OCI-LY1 (cell line): ENCODE measurements around the gene DCHS1.

Source experiments
- H2AFZ ChIP-seq: fragments of 200-600 bp; sonication (generic), shearing (Covaris generic); 2 replicates; pipeline ENCODE4 v1.6.0; 2014; ENCODE audit warnings: antibody characterized with exemption, mild to moderate bottlenecking, low read length
- H3F3A ChIP-seq: fragments of 200-600 bp; sonication (generic), shearing (Covaris generic); 2 replicates; pipeline ENCODE4 v1.6.0; 2014; ENCODE audit warnings: mild to moderate bottlenecking, antibody characterized with exemption, low read length, moderate library complexity; ENCODE audit not compliant: insufficient read depth
- H3K27ac ChIP-seq: fragments of 200-600 bp; sonication (generic); 2 replicates; pipeline ENCODE4 v1.5.1; 2014; ENCODE audit warnings: low read length, mixed run types, mild to moderate bottlenecking, low read depth; ENCODE audit not compliant: poor library complexity, severe bottlenecking
- H3K27me3 ChIP-seq: fragments of 200-600 bp; sonication (generic); 2 replicates; pipeline ENCODE4 v1.6.0; 2014; ENCODE audit warnings: antibody characterized with exemption, mild to moderate bottlenecking, low read length, moderate library complexity; ENCODE audit not compliant: insufficient read depth
- H3K36me3 ChIP-seq: fragments of 200-600 bp; sonication (generic); 2 replicates; pipeline ENCODE4 v1.6.1; 2014; ENCODE audit warnings: mild to moderate bottlenecking, antibody characterized with exemption, low read length, moderate library complexity, mixed read lengths; ENCODE audit not compliant: insufficient read depth
- H3K4me1 ChIP-seq: fragments of 200-600 bp; sonication (generic); 2 replicates; pipeline ENCODE4 v1.5.1; 2014; ENCODE audit warnings: mild to moderate bottlenecking, low read length, moderate library complexity; ENCODE audit not compliant: insufficient read depth, severe bottlenecking
- H3K4me2 ChIP-seq: fragments of 200-600 bp; sonication (generic), shearing (Covaris generic); 2 replicates; pipeline ENCODE4 v1.6.1; 2014; ENCODE audit warnings: low read length
- H3K4me3 ChIP-seq: fragments of 200-600 bp; sonication (generic); 2 replicates; pipeline ENCODE4 v1.5.1; 2014; ENCODE audit warnings: low read length, low read depth, mild to moderate bottlenecking, mixed read lengths; ENCODE audit not compliant: poor library complexity, severe bottlenecking
- H3K79me2 ChIP-seq: fragments of 200-600 bp; shearing (Covaris generic); 2 replicates; pipeline ENCODE4 v1.6.1; 2016; ENCODE audit warnings: mixed run types, low read length, mixed read lengths; ENCODE audit not compliant: insufficient read depth
- H3K9ac ChIP-seq: fragments of 200-600 bp; sonication (generic), shearing (Covaris generic); 2 replicates; pipeline ENCODE4 v1.6.1; 2014; ENCODE audit warnings: mild to moderate bottlenecking, low read length, mixed read lengths
- H3K9me2 ChIP-seq: fragments of 200-600 bp; sonication (generic), shearing (Covaris generic); 2 replicates; pipeline ENCODE4 v1.6.1; 2014; ENCODE audit warnings: low read depth, mild to moderate bottlenecking, low read length, mixed read lengths
- H3K9me3 ChIP-seq: fragments of 200-600 bp; shearing (Covaris generic); 2 replicates; pipeline ENCODE4 v1.6.1; 2014; ENCODE audit warnings: low read length, mixed read lengths
- H4K20me1 ChIP-seq: fragments of 200-600 bp; sonication (generic), shearing (Covaris generic); 2 replicates; pipeline ENCODE4 v1.6.0; 2016; ENCODE audit warnings: mild to moderate bottlenecking, low read length; ENCODE audit not compliant: insufficient read depth
- EZH2 ChIP-seq: fragments of 200-600 bp; sonication (generic), shearing (Covaris generic); IDR thresholded peaks from 2 replicates; pipeline ENCODE4 v1.8.0; 2017; ENCODE audit warnings: borderline replicate concordance, mixed run types, mild to moderate bottlenecking, antibody characterized with exemption, low read length, moderate library complexity, mixed read lengths
- TF ChIP-seq, protein P1 (sequence below): fragments of 200-600 bp; sonication (generic), shearing (Covaris generic); IDR thresholded peaks from 2 replicates; pipeline ENCODE4 v1.5.1; 2017; ENCODE audit warnings: mild to moderate bottlenecking, antibody characterized with exemption, low read length, moderate library complexity, mixed read lengths

Gene DCHS1

DNA sequence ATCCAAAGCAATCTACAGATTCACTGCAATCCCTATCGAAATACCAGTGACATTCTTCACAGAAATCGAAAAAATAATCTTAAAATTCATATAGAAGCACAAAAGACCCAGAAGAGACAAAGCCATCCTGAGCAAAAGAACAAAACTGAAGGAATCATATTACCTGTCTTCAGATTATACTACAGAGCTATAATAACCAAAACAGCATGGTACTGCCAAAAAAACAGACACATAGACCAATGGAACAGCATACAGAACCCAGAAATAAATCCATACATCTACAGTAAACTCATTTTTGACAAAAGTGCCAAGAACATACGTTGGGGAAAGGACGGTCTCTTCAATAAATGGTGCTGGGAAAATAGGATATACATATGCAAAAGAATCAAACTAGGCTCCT is 71.1 kb downstream of the DCHS1 start:
- H3K27ac ChIP-seq, result no peak overlapping the region
- no peaks in the 10 kb centered on the region for H4K20me1 ChIP-seq
- H3K9ac ChIP-seq, result no peak overlapping the region
- H3K9me2 ChIP-seq, result no peaks in the 10 kb centered on the region
- H3K4me3 ChIP-seq, result no peak overlapping the region
- no peak for TF ChIP-seq EZH2
- TF ChIP-seq, protein P1, sequence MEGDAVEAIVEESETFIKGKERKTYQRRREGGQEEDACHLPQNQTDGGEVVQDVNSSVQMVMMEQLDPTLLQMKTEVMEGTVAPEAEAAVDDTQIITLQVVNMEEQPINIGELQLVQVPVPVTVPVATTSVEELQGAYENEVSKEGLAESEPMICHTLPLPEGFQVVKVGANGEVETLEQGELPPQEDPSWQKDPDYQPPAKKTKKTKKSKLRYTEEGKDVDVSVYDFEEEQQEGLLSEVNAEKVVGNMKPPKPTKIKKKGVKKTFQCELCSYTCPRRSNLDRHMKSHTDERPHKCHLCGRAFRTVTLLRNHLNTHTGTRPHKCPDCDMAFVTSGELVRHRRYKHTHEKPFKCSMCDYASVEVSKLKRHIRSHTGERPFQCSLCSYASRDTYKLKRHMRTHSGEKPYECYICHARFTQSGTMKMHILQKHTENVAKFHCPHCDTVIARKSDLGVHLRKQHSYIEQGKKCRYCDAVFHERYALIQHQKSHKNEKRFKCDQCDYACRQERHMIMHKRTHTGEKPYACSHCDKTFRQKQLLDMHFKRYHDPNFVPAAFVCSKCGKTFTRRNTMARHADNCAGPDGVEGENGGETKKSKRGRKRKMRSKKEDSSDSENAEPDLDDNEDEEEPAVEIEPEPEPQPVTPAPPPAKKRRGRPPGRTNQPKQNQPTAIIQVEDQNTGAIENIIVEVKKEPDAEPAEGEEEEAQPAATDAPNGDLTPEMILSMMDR, result no peak
- no peaks in the 10 kb centered on the region for H3K4me1 ChIP-seq
- no peaks in the 10 kb centered on the region for H3K27me3 ChIP-seq
- no peak overlapping the region for H2AFZ ChIP-seq
- no peak overlapping the region for H3K4me2 ChIP-seq
- H3K36me3 ChIP-seq, result peaks cover 22% of the 10 kb centered on the region
- peaks cover 5% of the 10 kb centered on the region; the same call in 1 of the 2 replicates for H3K9me3 ChIP-seq
- H3F3A ChIP-seq, result no peaks in the 10 kb centered on the region
- no peaks in the 10 kb centered on the region for H3K79me2 ChIP-seq

DNA sequence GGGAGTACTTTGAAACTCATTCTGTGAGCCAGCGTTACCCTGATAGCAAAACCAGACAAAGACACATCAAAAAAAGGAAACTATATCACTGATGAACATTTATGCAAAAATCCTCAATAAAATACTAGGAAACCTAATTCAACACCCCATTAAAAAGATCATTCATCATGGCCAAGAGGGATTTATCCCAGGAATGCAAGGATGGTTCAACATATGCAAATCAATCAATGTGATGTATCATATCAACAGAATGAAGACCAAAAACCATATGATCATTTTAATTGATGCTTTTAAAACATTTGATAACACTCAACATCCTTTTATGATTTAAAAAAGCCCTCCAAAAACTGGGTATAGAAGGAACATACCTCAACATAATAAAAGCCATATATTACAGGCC is 72.0 kb downstream of the DCHS1 start:
- peaks cover 5% of the 10 kb centered on the region; the same call in 1 of the 2 replicates for H3K9me3 ChIP-seq
- TF ChIP-seq, protein P1, result no peak
- TF ChIP-seq EZH2, result no peak
- no peaks in the 10 kb centered on the region for H3K9me2 ChIP-seq
- no peak overlapping the region for H3K4me2 ChIP-seq
- no peaks in the 10 kb centered on the region for H3F3A ChIP-seq
- H3K4me3 ChIP-seq, result no peak overlapping the region
- no peaks in the 10 kb centered on the region for H3K79me2 ChIP-seq
- H3K9ac ChIP-seq, result no peak overlapping the region
- H4K20me1 ChIP-seq, result no peaks in the 10 kb centered on the region
- H3K27ac ChIP-seq, result no peak overlapping the region
- H3K36me3 ChIP-seq, result peaks cover 22% of the 10 kb centered on the region
- no peaks in the 10 kb centered on the region for H3K4me1 ChIP-seq
- H3K27me3 ChIP-seq, result no peaks in the 10 kb centered on the region
- H2AFZ ChIP-seq, result no peak overlapping the region

DNA sequence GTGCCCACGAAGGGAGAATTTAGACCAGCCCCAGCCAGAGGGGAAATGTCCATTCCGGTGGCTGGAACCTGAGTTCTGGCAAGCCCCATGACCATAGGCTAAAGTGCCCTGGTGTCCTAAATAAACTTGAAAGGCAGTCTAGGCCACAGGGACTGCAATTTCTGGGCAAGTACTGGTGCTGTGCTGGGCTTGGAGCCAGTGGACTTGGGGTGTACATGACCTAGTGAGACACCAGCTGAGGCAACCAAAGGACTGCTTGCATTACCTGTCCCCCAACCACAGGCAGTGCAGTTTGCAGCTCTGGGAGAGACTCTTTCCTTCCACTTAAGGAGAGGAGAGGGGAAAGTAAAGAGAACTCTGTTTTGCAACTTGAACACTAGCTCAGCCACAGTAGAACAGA is 75.9 kb downstream of the DCHS1 start:
- peaks cover 4% of the 10 kb centered on the region; the same call in 1 of the 2 replicates for H3K9me3 ChIP-seq
- H2AFZ ChIP-seq, result no peak overlapping the region
- H3K36me3 ChIP-seq, result 0 out of 2 replicates have a peak, but pooled peaks cover 3% of the 10 kb centered on the region
- H3K79me2 ChIP-seq, result no peaks in the 10 kb centered on the region
- no peaks in the 10 kb centered on the region for H3K27me3 ChIP-seq
- no peaks in the 10 kb centered on the region for H3K9me2 ChIP-seq
- no peak overlapping the region for H3K4me3 ChIP-seq
- no peak overlapping the region for H3K27ac ChIP-seq
- H3K9ac ChIP-seq, result no peak overlapping the region
- no peak for TF ChIP-seq EZH2
- TF ChIP-seq, protein P1, result no peak
- no peak overlapping the region for H3K4me2 ChIP-seq
- H4K20me1 ChIP-seq, result no peaks in the 10 kb centered on the region
- no peaks in the 10 kb centered on the region for H3K4me1 ChIP-seq
- H3F3A ChIP-seq, result no peaks in the 10 kb centered on the region
